Eye (tissue), 1 donor: ENCODE measurements around the gene TRIM41.
"Not testable (repeated sequence)": the region's sequence is repeated elsewhere in the genome, so short reads cannot be mapped to it uniquely, and the experiment has no call there.

Experiments used
- DNase-seq: peaks from one replicate; pipeline ENCODE4 v3.0.0-alpha.2; 2015

Gene TRIM41

GRCh38 chr5:181223058-181223728 lies at the start of gene TRIM41:
TRIM41 (plus strand) TSS chr5:181223281; CDS start chr5:181224000, 719 bp downstream.
- DNase-seq: peak; percentile 99

GRCh38 chr5:181173420-181174342 lies 49.4 kb upstream of the TRIM41 start:
- no peak for DNase-seq

- DNase-seq: no peak
These were observed 46.7 kb upstream of the TRIM41 start for GRCh38 chr5:181176254-181176952.

- DNase-seq: not testable (repeated sequence)
These were observed 45.5 kb upstream of the TRIM41 start for GRCh38 chr5:181177559-181177958.

GRCh38 chr5:181181650-181182565 lies 41.2 kb upstream of the TRIM41 start:
- DNase-seq: peak; percentile 85

- no peak for DNase-seq
These were observed 40.4 kb upstream of the TRIM41 start for GRCh38 chr5:181182651-181183050.

GRCh38 chr5:181184845-181185216 lies 38.2 kb upstream of the TRIM41 start:
- no peak for DNase-seq

GRCh38 chr5:181185560-181185959 lies 37.5 kb upstream of the TRIM41 start:
- DNase-seq: no peak

GRCh38 chr5:181186022-181186421 lies 37.1 kb upstream of the TRIM41 start:
- no peak for DNase-seq

- no peak for DNase-seq
These were observed 36.0 kb upstream of the TRIM41 start for GRCh38 chr5:181186986-181187499.

GRCh38 chr5:181187500-181188213 lies 35.4 kb upstream of the TRIM41 start:
- peak; percentile 90 for DNase-seq

GRCh38 chr5:181188700-181189362 lies 34.2 kb upstream of the TRIM41 start:
- DNase-seq: peak; percentile 96

- DNase-seq: peak; percentile 61
These were observed 33.6 kb upstream of the TRIM41 start for GRCh38 chr5:181189363-181189961.

GRCh38 chr5:181189962-181190710 lies 32.9 kb upstream of the TRIM41 start:
- no peak for DNase-seq

GRCh38 chr5:181190711-181191525 lies 32.2 kb upstream of the TRIM41 start:
- peak; percentile 76 for DNase-seq

GRCh38 chr5:181191526-181192336 lies 31.4 kb upstream of the TRIM41 start:
- DNase-seq: peak; percentile 99

- peak; percentile 18 for DNase-seq
These were observed 30.6 kb upstream of the TRIM41 start for GRCh38 chr5:181192337-181193046.
